GM19043 (cell line): ENCODE results near the gene KIAA1755.

Experiments used
- ATAC-seq: cut with Tn5 transposase; IDR thresholded peaks from one replicate; pipeline ENCODE4 v1.9.1; 2021; ENCODE audit warnings: low read depth; ENCODE audit not compliant: unreplicated experiment

The KIAA1755 gene

GRCh38 chr20:38190936-38191371 lies 69.6 kb downstream of the KIAA1755 start:
- ATAC-seq: no peak

- no peak for ATAC-seq
These were observed 70.4 kb downstream of the KIAA1755 start for GRCh38 chr20:38190166-38190565.

GRCh38 chr20:38187517-38187916 lies 73.0 kb downstream of the KIAA1755 start:
- ATAC-seq: no peak

DNA sequence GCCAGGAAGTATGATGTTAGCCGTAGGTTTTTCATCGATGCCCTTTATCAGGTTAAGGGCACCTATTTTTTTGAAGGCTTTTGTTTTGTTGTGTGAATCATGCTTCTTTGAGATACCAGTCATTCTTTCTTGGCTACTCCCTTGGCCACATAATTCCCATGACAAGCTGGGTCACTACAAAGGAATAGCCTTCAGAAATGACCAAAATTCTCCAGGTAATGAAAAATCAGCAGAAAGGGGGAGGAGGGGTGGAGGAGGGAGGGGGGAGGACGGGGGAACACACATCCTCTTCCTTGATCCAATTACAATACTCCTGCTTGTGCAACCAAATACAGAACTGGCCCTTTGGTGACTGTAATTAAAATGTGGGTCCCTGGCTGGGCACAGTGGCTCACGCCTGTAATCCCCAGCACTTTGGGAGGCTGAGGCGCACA lies 73.7 kb downstream of the KIAA1755 start:
- ATAC-seq: no peak

- no peak for ATAC-seq
These were observed 76.4 kb downstream of the KIAA1755 start for GRCh38 chr20:38184101-38184500.

- no peak for ATAC-seq
These were observed 78.6 kb downstream of the KIAA1755 start for GRCh38 chr20:38181971-38182370.

- peak; percentile 70 for ATAC-seq
These were observed 79.2 kb downstream of the KIAA1755 start for GRCh38 chr20:38181207-38181801.

DNA sequence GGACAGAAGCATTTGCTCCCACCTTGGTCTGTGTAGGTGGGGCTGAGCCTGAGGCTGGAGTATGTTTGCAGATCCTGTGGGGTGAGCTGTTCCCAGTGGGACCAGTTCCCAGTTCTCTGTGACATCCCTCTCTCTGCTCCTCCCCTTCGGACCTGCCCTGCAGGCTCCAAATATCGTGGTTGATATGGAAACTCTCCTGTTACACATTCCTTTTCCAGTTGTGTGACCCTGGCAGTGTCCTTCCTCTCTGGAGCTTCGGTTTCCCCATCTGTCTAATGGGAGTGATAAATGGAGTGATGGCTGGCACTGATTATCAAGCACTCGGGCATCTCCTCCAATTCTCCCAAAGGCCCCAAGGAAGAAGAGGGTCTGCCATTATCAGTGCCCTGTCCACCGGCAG lies 79.8 kb downstream of the KIAA1755 start:
- ATAC-seq: no peak

- ATAC-seq: no peak
These were observed 80.7 kb downstream of the KIAA1755 start for GRCh38 chr20:38179846-38180245.

DNA sequence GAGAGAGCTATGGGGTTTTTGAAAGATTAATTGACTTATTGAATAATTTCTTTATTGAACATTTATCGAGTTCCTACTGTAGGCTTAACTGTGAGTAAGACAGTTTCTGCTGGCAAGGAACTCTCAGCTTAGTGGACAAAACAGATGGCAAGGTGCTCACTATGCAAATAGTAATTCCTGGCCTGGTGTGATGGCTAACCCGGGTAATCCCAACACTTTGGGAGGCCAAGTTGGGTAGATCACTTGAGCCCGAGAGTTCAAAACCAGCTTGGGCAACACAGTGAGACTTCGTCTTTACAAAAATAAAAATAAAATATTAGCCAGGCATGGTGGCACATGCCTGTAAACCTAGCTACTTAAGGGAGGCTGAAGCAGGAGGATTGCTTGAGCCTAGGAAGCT lies 82.0 kb downstream of the KIAA1755 start:
- ATAC-seq: no peak

- ATAC-seq: no peak
These were observed 82.5 kb downstream of the KIAA1755 start for GRCh38 chr20:38178065-38178491.

DNA sequence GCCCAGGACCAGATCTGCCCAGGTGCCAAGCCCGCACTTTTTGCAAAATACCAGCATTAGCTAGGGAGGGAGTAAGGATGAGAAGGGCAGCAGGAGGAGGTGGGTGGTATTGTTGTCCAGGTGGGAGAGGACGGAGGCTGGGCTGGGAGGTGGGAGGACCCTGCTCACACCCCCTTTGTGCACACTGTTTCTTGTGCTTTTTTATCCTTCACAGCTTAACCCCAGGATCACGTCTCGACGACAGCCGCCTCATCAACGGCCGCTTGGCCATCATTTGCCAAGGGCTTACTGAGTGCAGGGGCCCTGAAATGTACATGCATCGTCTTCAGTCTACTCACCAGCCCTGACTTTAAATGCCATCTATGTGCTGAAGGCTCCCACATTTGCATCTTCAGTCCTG lies 83.3 kb downstream of the KIAA1755 start:
- no peak for ATAC-seq

- no peak for ATAC-seq
These were observed 85.0 kb downstream of the KIAA1755 start for GRCh38 chr20:38175304-38176180.

- ATAC-seq: no peak
These were observed 87.0 kb downstream of the KIAA1755 start for GRCh38 chr20:38173237-38174156.

GRCh38 chr20:38172408-38172807 lies 88.1 kb downstream of the KIAA1755 start:
- ATAC-seq: no peak

DNA sequence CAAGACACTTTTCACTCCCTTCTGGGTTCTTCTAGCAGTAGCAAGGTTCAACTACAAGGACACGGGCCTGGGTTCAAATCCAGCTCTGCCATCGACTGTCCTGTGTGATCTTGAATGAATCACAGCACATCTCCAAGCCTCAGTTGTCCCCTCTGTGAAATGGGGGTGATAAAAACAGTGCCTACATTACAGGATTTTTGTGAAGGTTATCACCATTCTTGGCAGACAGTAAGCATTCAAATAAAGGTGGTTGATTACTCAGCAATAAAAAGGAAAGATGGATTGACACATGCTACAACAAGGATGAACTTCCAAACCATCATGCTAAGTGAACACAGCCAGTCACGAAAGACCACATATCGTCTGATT lies 88.9 kb downstream of the KIAA1755 start:
- ATAC-seq: no peak

GRCh38 chr20:38170826-38171674 lies 89.5 kb downstream of the KIAA1755 start:
- no peak for ATAC-seq

GRCh38 chr20:38170219-38170825 lies 90.2 kb downstream of the KIAA1755 start:
- ATAC-seq: no peak

- ATAC-seq: no peak
These were observed 90.8 kb downstream of the KIAA1755 start for GRCh38 chr20:38169636-38170193.
